ENCODE results near the gene AGR2.

GRCh38 chr7:16780596-16780995 is 24.2 kb downstream of the AGR2 start:
- no peak for TF ChIP-seq CTCF (IDR thresholded peaks at IDR 0.05)
- no peak for TF ChIP-seq POLR2A (IDR thresholded peaks at IDR 0.05)

All from uterus (tissue), 2 donors.